C4-2B (cell line): Measurements from ENCODE around the gene KCNQ1.

ENCODE experiments used
- CTCF ChIP-seq: fragments of 450-650 bp; conservative IDR thresholded peaks from 2 replicates; pipeline ENCODE4 v1.5.1; 2017; ENCODE audit warnings: mild to moderate bottlenecking
- ZFX ChIP-seq: fragments of 450-650 bp; IDR thresholded peaks from 2 replicates; pipeline ENCODE4 v1.6.1; 2017

GRCh38 chr11:2686360-2687222 is 241.8 kb downstream of the KCNQ1 start:
- no peak for TF ChIP-seq CTCF
- TF ChIP-seq ZFX = no peak
